Neuronal stem cell (in vitro differentiated cells): ENCODE measurements around the gene POP5.
"Not testable (repeated sequence)": the region's sequence is repeated elsewhere in the genome, so short reads cannot be mapped to it uniquely, and the experiment has no call there.

ENCODE experiments used
- DNase-seq: peaks from one replicate; pipeline ENCODE4 v3.0.0-alpha.2; 2013; ENCODE audit warnings: low spot score
- H2AFZ ChIP-seq: one replicate; pipeline ENCODE4 v1.6.1; 2013; ENCODE audit warnings: mild to moderate bottlenecking, low read length, inconsistent platforms
- H2AK5ac ChIP-seq: 2 replicates; pipeline ENCODE4 v1.6.1; 2013; ENCODE audit warnings: low read depth, mild to moderate bottlenecking, inconsistent platforms, low read length, moderate library complexity, mixed read lengths
- H2BK120ac ChIP-seq: 2 replicates; pipeline ENCODE4 v1.6.1; 2013; ENCODE audit warnings: low read depth, mild to moderate bottlenecking, inconsistent platforms, low read length, moderate library complexity, mixed read lengths
- H2BK12ac ChIP-seq: one replicate; pipeline ENCODE4 v1.6.1; 2013; ENCODE audit warnings: low read length, inconsistent platforms
- H2BK15ac ChIP-seq: 2 replicates; pipeline ENCODE4 v1.6.1; 2013; ENCODE audit warnings: mild to moderate bottlenecking, low read length, inconsistent platforms, mixed read lengths
- H2BK5ac ChIP-seq: one replicate; pipeline ENCODE4 v1.6.1; 2013; ENCODE audit warnings: inconsistent platforms, mild to moderate bottlenecking, low read length, moderate library complexity
- H3K14ac ChIP-seq: one replicate; pipeline ENCODE4 v1.6.1; 2013; ENCODE audit warnings: low read length, inconsistent platforms
- H3K18ac ChIP-seq: 2 replicates; pipeline ENCODE4 v1.6.1; 2013; ENCODE audit warnings: low read length, inconsistent platforms
- H3K23ac ChIP-seq: 2 replicates; pipeline ENCODE4 v1.6.1; 2013; ENCODE audit warnings: low read depth, mild to moderate bottlenecking, mixed read lengths, low read length, inconsistent platforms; ENCODE audit not compliant: poor library complexity
- H3K27ac ChIP-seq: replicated peaks from 3 replicates; pipeline ENCODE4 v1.5.1; 2013; ENCODE audit warnings: low read length, inconsistent platforms
- H3K27me3 ChIP-seq, 3 experiments: 2 replicates each; pipeline ENCODE4 v1.6.1; 2013; ENCODE audit warnings: low read length in 3 of 3, mild to moderate bottlenecking in 2 of 3, inconsistent platforms in 1 of 3, low read depth in 1 of 3, mixed read lengths in 1 of 3, moderate library complexity in 1 of 3; ENCODE audit not compliant: control insufficient read depth in 3 of 3, insufficient read depth in 3 of 3
- H3K36me3 ChIP-seq, 2 donors: replicated peaks in 1 of 2; 2 replicates each; pipeline ENCODE4 v1.6.1; 2013; ENCODE audit warnings: low read length in 2 of 2; ENCODE audit not compliant: control insufficient read depth in 2 of 2, insufficient read depth in 2 of 2
- H3K4ac ChIP-seq: 2 replicates; pipeline ENCODE4 v1.6.1; 2013; ENCODE audit warnings: inconsistent platforms, mild to moderate bottlenecking, low read length, moderate library complexity
- H3K4me1 ChIP-seq, 2 donors: 1 replicate in 1 of 2; 2 replicates in 1 of 2; pipeline ENCODE4 v1.6.1; 2013; ENCODE audit warnings: low read length in 2 of 2, low read depth in 1 of 2; ENCODE audit not compliant: control insufficient read depth in 2 of 2, insufficient read depth in 1 of 2
- H3K4me2 ChIP-seq: one replicate; pipeline ENCODE4 v1.6.1; 2013; ENCODE audit warnings: mild to moderate bottlenecking, low read length, inconsistent platforms; ENCODE audit not compliant: insufficient read depth, poor library complexity, severe bottlenecking
- H3K4me3 ChIP-seq, 2 donors: 2 replicates each; pipeline ENCODE4 v1.5.1; 2013; ENCODE audit warnings: low read length in 2 of 2, mild to moderate bottlenecking in 2 of 2, inconsistent platforms in 1 of 2, moderate library complexity in 1 of 2
- H3K79me1 ChIP-seq: one replicate; pipeline ENCODE4 v1.6.1; 2013; ENCODE audit warnings: low read depth, mild to moderate bottlenecking, inconsistent platforms, low read length, moderate library complexity
- H3K9ac ChIP-seq: one replicate; pipeline ENCODE4 v1.6.1; 2013; ENCODE audit warnings: mild to moderate bottlenecking, low read depth, low read length, inconsistent platforms; ENCODE audit not compliant: poor library complexity
- H3K9me3 ChIP-seq, 2 donors: replicated peaks in 1 of 2; 2 replicates each; pipeline versions ENCODE3 to v1.6.1; 2013; ENCODE audit warnings: low read length in 2 of 2, mild to moderate bottlenecking in 2 of 2, inconsistent platforms in 1 of 2, low read depth in 1 of 2, mixed read lengths in 1 of 2, moderate library complexity in 1 of 2; ENCODE audit not compliant: control insufficient read depth in 2 of 2, insufficient read depth in 1 of 2
- H4K8ac ChIP-seq: one replicate; pipeline ENCODE4 v1.6.1; 2013; ENCODE audit warnings: low read depth, mild to moderate bottlenecking, inconsistent platforms, low read length, moderate library complexity
- H4K91ac ChIP-seq: one replicate; pipeline ENCODE4 v1.6.1; 2013; ENCODE audit warnings: low read length, low read depth, mild to moderate bottlenecking, inconsistent platforms; ENCODE audit not compliant: poor library complexity
- WGBS, 2 donors: extraction: QIAGEN DNeasy Blood & Tissue Kit; methylation state at CpG; one replicate each; pipeline ENCODE4 v1.1.7; 2013; ENCODE audit warnings: missing lambda C conversion rate in 2 of 2, mixed read lengths in 1 of 2; ENCODE audit not compliant: insufficient read length in 2 of 2, insufficient replicate concordance in 1 of 2; ENCODE audit errors: extremely low coverage in 2 of 2; 5-methylcytosine and 5-hydroxymethylcytosine counted together

Gene POP5

DNA sequence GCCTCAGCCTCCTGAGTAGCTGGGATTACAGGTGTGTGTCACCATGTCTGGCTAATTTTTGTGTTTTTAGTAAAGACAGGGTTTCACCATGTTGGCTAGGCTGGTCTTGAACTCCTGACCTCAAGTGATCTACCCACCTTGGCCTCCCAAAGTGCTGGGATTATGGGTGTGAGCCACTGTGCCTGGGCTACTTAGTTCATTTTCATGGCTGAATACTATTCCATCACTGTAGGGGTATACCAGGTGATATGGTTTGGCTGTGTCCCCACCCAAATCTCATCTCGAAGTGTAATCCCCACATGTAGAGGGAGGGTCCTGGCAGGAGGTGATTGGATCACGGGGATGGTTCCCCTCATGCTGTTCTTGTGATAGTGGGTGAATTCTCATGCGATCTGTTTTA lies 36.0 kb upstream of the POP5 start:
- H2BK15ac ChIP-seq, DNase-seq, H4K91ac ChIP-seq, H3K4me3 ChIP-seq, H4K8ac ChIP-seq, H3K4me1 ChIP-seq, H2BK120ac ChIP-seq, H3K79me1 ChIP-seq, H3K4me2 ChIP-seq, H3K4ac ChIP-seq, H3K9ac ChIP-seq, H3K23ac ChIP-seq, H2AFZ ChIP-seq, H3K14ac ChIP-seq, H2BK5ac ChIP-seq, H3K18ac ChIP-seq, H3K27ac ChIP-seq, H3K36me3 ChIP-seq, H2AK5ac ChIP-seq, H3K9me3 ChIP-seq, H2BK12ac ChIP-seq: not testable (repeated sequence)
- no CpG with 5 or more reads among the region's 3 CpGs for WGBS, 2 donors
- peaks cover 0 to 39% (median 0%) of the 10 kb centered on the region in 3 experiments for H3K27me3 ChIP-seq

DNA sequence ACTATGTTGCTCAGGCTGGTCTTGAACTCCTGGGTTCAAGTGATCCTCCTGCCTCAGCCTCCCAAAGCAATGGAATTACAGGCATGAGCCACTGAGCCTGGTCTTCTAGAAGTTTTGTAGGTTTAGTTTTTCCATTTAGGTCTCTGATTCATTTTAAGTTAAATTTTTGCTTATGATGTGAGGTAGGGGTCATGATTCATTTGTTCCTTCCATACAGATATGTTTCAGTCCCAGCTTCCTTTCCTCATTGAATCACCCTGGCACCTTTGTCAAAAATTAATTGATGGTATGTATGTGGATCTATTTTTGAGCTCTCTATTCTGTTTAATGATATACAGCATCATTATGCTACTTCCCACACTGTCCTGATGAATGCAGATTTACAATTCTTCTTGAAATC lies 33.6 kb upstream of the POP5 start:
- no peak overlapping the region for H3K4ac ChIP-seq
- H2BK120ac ChIP-seq = no peak overlapping the region
- no peak overlapping the region for H2BK5ac ChIP-seq
- DNase-seq = no peak
- no peak overlapping the region for H4K8ac ChIP-seq
- H3K4me3 ChIP-seq = no peak overlapping the region
- no peaks in the 10 kb centered on the region for H3K36me3 ChIP-seq
- no peak overlapping the region for H2BK12ac ChIP-seq
- H3K4me2 ChIP-seq = no peak overlapping the region
- H2AFZ ChIP-seq = no peak overlapping the region
- H2BK15ac ChIP-seq = no peak overlapping the region
- no peak overlapping the region for H3K23ac ChIP-seq
- peaks cover 0 to 4% of the 10 kb centered on the region in 2 donors for H3K4me1 ChIP-seq
- H4K91ac ChIP-seq = no peak overlapping the region
- no peaks in the 10 kb centered on the region for H3K79me1 ChIP-seq
- H3K9me3 ChIP-seq = no peaks in the 10 kb centered on the region
- H2AK5ac ChIP-seq = no peak overlapping the region
- peaks cover 0 to 37% (median 0%) of the 10 kb centered on the region in 3 experiments for H3K27me3 ChIP-seq
- no peak overlapping the region for H3K27ac ChIP-seq
- no peak overlapping the region for H3K9ac ChIP-seq
- no peak overlapping the region for H3K18ac ChIP-seq
- H3K14ac ChIP-seq = no peak overlapping the region

DNA sequence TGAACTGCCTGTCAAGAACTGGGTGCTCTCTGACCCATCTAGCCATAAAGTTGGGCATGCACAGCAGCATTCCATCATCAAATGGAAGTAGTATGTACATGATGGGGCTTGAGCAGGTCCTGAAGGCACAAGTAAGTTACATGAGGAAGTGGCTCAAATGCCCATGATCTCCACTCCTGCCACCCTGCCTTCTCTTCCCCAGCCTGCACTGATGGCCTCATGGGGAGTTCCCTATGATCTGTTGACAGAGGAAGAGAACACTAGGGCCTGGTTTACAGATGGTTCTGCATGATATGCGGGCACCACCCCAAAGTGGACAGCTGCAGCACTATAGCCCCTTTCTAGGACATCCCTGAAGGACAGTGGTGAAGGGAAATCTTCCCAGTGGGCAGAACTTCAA lies 30.3 kb upstream of the POP5 start:
- H2AK5ac ChIP-seq, H3K4me2 ChIP-seq, H2BK12ac ChIP-seq, H3K79me1 ChIP-seq, H3K36me3 ChIP-seq, H3K9me3 ChIP-seq, H3K4me3 ChIP-seq, H2BK15ac ChIP-seq, H3K18ac ChIP-seq, H2BK5ac ChIP-seq, H4K8ac ChIP-seq, H3K4me1 ChIP-seq, H4K91ac ChIP-seq, H2AFZ ChIP-seq, DNase-seq, H3K23ac ChIP-seq, H3K14ac ChIP-seq, H3K9ac ChIP-seq, H2BK120ac ChIP-seq, H3K27ac ChIP-seq, H3K4ac ChIP-seq: not testable (repeated sequence)
- H3K27me3 ChIP-seq = peaks cover 0 to 25% (median 0%) of the 10 kb centered on the region in 3 experiments
- no CpG with 5 or more reads among the region's 1 CpG for WGBS, 2 donors

DNA sequence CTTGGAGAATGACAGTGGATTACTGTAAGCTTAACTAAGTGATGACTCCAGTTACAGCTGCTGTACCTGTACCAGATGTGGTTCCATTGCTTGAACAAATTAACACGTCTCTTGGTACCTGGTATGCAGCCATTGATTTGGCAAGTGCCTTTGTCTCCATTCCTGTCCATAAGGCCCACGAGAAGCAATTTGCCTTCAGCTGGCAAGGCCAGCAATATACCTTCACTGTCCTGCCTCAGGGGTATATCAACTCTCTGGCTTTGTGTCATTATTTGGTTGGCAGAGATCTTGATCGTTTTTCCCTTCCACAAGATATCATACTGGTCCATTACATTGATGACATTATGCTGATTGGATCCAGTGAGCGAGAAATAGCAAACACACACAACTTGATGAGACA lies 29.4 kb upstream of the POP5 start:
- no peak overlapping the region for H3K14ac ChIP-seq
- WGBS, 2 donors = no CpG with 5 or more reads among the region's 4 CpGs
- no peak overlapping the region for H3K4me3 ChIP-seq
- H3K36me3 ChIP-seq = no peaks in the 10 kb centered on the region
- no peak overlapping the region for H3K4me2 ChIP-seq
- H2BK120ac ChIP-seq = no peak overlapping the region
- H3K4me1 ChIP-seq = no peaks in the 10 kb centered on the region
- H3K4ac ChIP-seq = no peak overlapping the region
- H3K23ac ChIP-seq = no peak overlapping the region
- no peak for DNase-seq
- H3K79me1 ChIP-seq = no peaks in the 10 kb centered on the region
- no peaks in the 10 kb centered on the region for H3K9me3 ChIP-seq
- no peak overlapping the region for H3K27ac ChIP-seq
- H4K8ac ChIP-seq = no peak overlapping the region
- H3K18ac ChIP-seq = no peak overlapping the region
- peaks cover 0 to 27% (median 0%) of the 10 kb centered on the region in 3 experiments for H3K27me3 ChIP-seq
- no peak overlapping the region for H2BK12ac ChIP-seq
- H2BK5ac ChIP-seq = no peak overlapping the region
- no peak overlapping the region for H2AFZ ChIP-seq
- no peak overlapping the region for H2AK5ac ChIP-seq
- H2BK15ac ChIP-seq = no peak overlapping the region
- no peak overlapping the region for H3K9ac ChIP-seq
- H4K91ac ChIP-seq = no peak overlapping the region
